ENCODE results near the gene HTRA3.

Gene HTRA3

GRCh38 chr4:8274765-8275547, 5.4 kb downstream of the HTRA3 start:
- Histone ChIP-seq H3K36me3 (ENCODE audit: control insufficient read depth in 2 of 2, insufficient read depth in 2 of 2, low read length in 2 of 2) (no peaks in the 10 kb centered on the region), H3K27ac (ENCODE audit: low read depth in 2 of 2, low read length in 2 of 2) (no peak overlapping the region), H3K4me3 (ENCODE audit: low read length in 2 of 2) (no peak overlapping the region), H3K9me3 (ENCODE audit: control insufficient read depth in 2 of 2, low read length in 2 of 2) (no peaks in the 10 kb centered on the region), H3K4me1 (ENCODE audit: control insufficient read depth in 2 of 2, insufficient read depth in 2 of 2, low read length in 2 of 2) (peaks cover 6 to 16% of the 10 kb centered on the region in 2 donors), H3K9ac (ENCODE audit: low read depth in 1 of 2, low read length in 2 of 2) (no peak overlapping the region), H3K27me3 (ENCODE audit: control insufficient read depth in 2 of 2, insufficient read depth in 2 of 2, low read length in 2 of 2) (peaks cover 0 to 6% of the 10 kb centered on the region in 2 donors)

- Histone ChIP-seq H3K4me3 (ENCODE audit: low read length in 2 of 2) (no peak overlapping the region), H3K9me3 (ENCODE audit: control insufficient read depth in 2 of 2, low read length in 2 of 2) (no peaks in the 10 kb centered on the region), H3K36me3 (ENCODE audit: control insufficient read depth in 2 of 2, insufficient read depth in 2 of 2, low read length in 2 of 2) (no peaks in the 10 kb centered on the region), H3K9ac (ENCODE audit: low read depth in 1 of 2, low read length in 2 of 2) (no peak overlapping the region), H3K27ac (ENCODE audit: low read depth in 2 of 2, low read length in 2 of 2) (no peak overlapping the region), H3K4me1 (ENCODE audit: control insufficient read depth in 2 of 2, insufficient read depth in 2 of 2, low read length in 2 of 2) (peaks cover 6 to 16% of the 10 kb centered on the region in 2 donors), H3K27me3 (ENCODE audit: control insufficient read depth in 2 of 2, insufficient read depth in 2 of 2, low read length in 2 of 2) (peaks cover 0 to 6% of the 10 kb centered on the region in 2 donors)
Measured at GRCh38 chr4:8275548-8275910, 6.0 kb downstream of the HTRA3 start.

- Histone ChIP-seq H3K27me3 (ENCODE audit: control insufficient read depth in 2 of 2, insufficient read depth in 2 of 2, low read length in 2 of 2) (peaks cover 0 to 6% of the 10 kb centered on the region in 2 donors), H3K4me3 (ENCODE audit: low read length in 2 of 2) (no peak overlapping the region), H3K9ac (ENCODE audit: low read depth in 1 of 2, low read length in 2 of 2) (no peak overlapping the region), H3K9me3 (ENCODE audit: control insufficient read depth in 2 of 2, low read length in 2 of 2) (no peaks in the 10 kb centered on the region), H3K27ac (ENCODE audit: low read depth in 2 of 2, low read length in 2 of 2) (no peak overlapping the region), H3K4me1 (ENCODE audit: control insufficient read depth in 2 of 2, insufficient read depth in 2 of 2, low read length in 2 of 2) (peaks cover 6 to 16% of the 10 kb centered on the region in 2 donors), H3K36me3 (ENCODE audit: control insufficient read depth in 2 of 2, insufficient read depth in 2 of 2, low read length in 2 of 2) (no peaks in the 10 kb centered on the region)
Measured at GRCh38 chr4:8276358-8277240, 7.0 kb downstream of the HTRA3 start.

GRCh38 chr4:8277356-8278008, 7.9 kb downstream of the HTRA3 start:
- Histone ChIP-seq H3K4me1 (ENCODE audit: control insufficient read depth in 2 of 2, insufficient read depth in 2 of 2, low read length in 2 of 2) (peaks cover 6 to 16% of the 10 kb centered on the region in 2 donors), H3K36me3 (ENCODE audit: control insufficient read depth in 2 of 2, insufficient read depth in 2 of 2, low read length in 2 of 2) (no peaks in the 10 kb centered on the region), H3K4me3 (ENCODE audit: low read length in 2 of 2) (no peak overlapping the region), H3K27me3 (ENCODE audit: control insufficient read depth in 2 of 2, insufficient read depth in 2 of 2, low read length in 2 of 2) (peaks cover 0 to 6% of the 10 kb centered on the region in 2 donors), H3K9ac (ENCODE audit: low read depth in 1 of 2, low read length in 2 of 2) (no peak overlapping the region), H3K27ac (ENCODE audit: low read depth in 2 of 2, low read length in 2 of 2) (no peak overlapping the region), H3K9me3 (ENCODE audit: control insufficient read depth in 2 of 2, low read length in 2 of 2) (no peaks in the 10 kb centered on the region)

GRCh38 chr4:8278009-8278395, 8.4 kb downstream of the HTRA3 start:
- H3K4me1 ChIP-seq (ENCODE audit: control insufficient read depth in 2 of 2, insufficient read depth in 2 of 2, low read length in 2 of 2): peaks cover 6 to 16% of the 10 kb centered on the region in 2 donors

GRCh38 chr4:8278421-8279287, 9.1 kb downstream of the HTRA3 start:
- Histone ChIP-seq H3K27ac (ENCODE audit: low read depth in 2 of 2, low read length in 2 of 2) (no peak overlapping the region), H3K36me3 (ENCODE audit: control insufficient read depth in 2 of 2, insufficient read depth in 2 of 2, low read length in 2 of 2) (no peaks in the 10 kb centered on the region), H3K9ac (ENCODE audit: low read depth in 1 of 2, low read length in 2 of 2) (no peak overlapping the region), H3K4me1 (ENCODE audit: control insufficient read depth in 2 of 2, insufficient read depth in 2 of 2, low read length in 2 of 2) (peaks cover 6 to 16% of the 10 kb centered on the region in 2 donors), H3K9me3 (ENCODE audit: control insufficient read depth in 2 of 2, low read length in 2 of 2) (no peaks in the 10 kb centered on the region), H3K27me3 (ENCODE audit: control insufficient read depth in 2 of 2, insufficient read depth in 2 of 2, low read length in 2 of 2) (peaks cover 0 to 6% of the 10 kb centered on the region in 2 donors), H3K4me3 (ENCODE audit: low read length in 2 of 2) (no peak overlapping the region)

More at GRCh38 chr4:8278009-8278395, 8.4 kb downstream of the HTRA3 start:
- Histone ChIP-seq H3K9ac (ENCODE audit: low read depth in 1 of 2, low read length in 2 of 2) (no peak overlapping the region), H3K9me3 (ENCODE audit: control insufficient read depth in 2 of 2, low read length in 2 of 2) (no peaks in the 10 kb centered on the region), H3K27ac (ENCODE audit: low read depth in 2 of 2, low read length in 2 of 2) (no peak overlapping the region), H3K27me3 (ENCODE audit: control insufficient read depth in 2 of 2, insufficient read depth in 2 of 2, low read length in 2 of 2) (peaks cover 0 to 6% of the 10 kb centered on the region in 2 donors), H3K4me3 (ENCODE audit: low read length in 2 of 2) (no peak overlapping the region), H3K36me3 (ENCODE audit: control insufficient read depth in 2 of 2, insufficient read depth in 2 of 2, low read length in 2 of 2) (no peaks in the 10 kb centered on the region)

GRCh38 chr4:8279321-8280157, 10.0 kb downstream of the HTRA3 start:
- H3K27ac ChIP-seq (ENCODE audit: low read depth in 2 of 2, low read length in 2 of 2): no peak overlapping the region
- peaks cover 6 to 11% of the 10 kb centered on the region in 2 donors for H3K4me1 ChIP-seq (ENCODE audit: control insufficient read depth in 2 of 2, insufficient read depth in 2 of 2, low read length in 2 of 2)
- peaks cover 0 to 6% of the 10 kb centered on the region in 2 donors for H3K27me3 ChIP-seq (ENCODE audit: control insufficient read depth in 2 of 2, insufficient read depth in 2 of 2, low read length in 2 of 2)
- H3K9me3 ChIP-seq (ENCODE audit: control insufficient read depth in 2 of 2, low read length in 2 of 2): no peaks in the 10 kb centered on the region
- H3K4me3 ChIP-seq (ENCODE audit: low read length in 2 of 2): no peak overlapping the region
- no peak overlapping the region for H3K9ac ChIP-seq (ENCODE audit: low read depth in 1 of 2, low read length in 2 of 2)
- H3K36me3 ChIP-seq (ENCODE audit: control insufficient read depth in 2 of 2, insufficient read depth in 2 of 2, low read length in 2 of 2): no peaks in the 10 kb centered on the region

GRCh38 chr4:8280158-8280875, 10.8 kb downstream of the HTRA3 start:
- H3K36me3 ChIP-seq (ENCODE audit: control insufficient read depth in 2 of 2, insufficient read depth in 2 of 2, low read length in 2 of 2): no peaks in the 10 kb centered on the region
- H3K4me1 ChIP-seq (ENCODE audit: control insufficient read depth in 2 of 2, insufficient read depth in 2 of 2, low read length in 2 of 2): peaks cover 3 to 10% of the 10 kb centered on the region in 2 donors
- H3K27ac ChIP-seq (ENCODE audit: low read depth in 2 of 2, low read length in 2 of 2): no peak overlapping the region
- H3K27me3 ChIP-seq (ENCODE audit: control insufficient read depth in 2 of 2, insufficient read depth in 2 of 2, low read length in 2 of 2): peaks cover 0 to 6% of the 10 kb centered on the region in 2 donors
- no peak overlapping the region for H3K9ac ChIP-seq (ENCODE audit: low read depth in 1 of 2, low read length in 2 of 2)
- no peaks in the 10 kb centered on the region for H3K9me3 ChIP-seq (ENCODE audit: control insufficient read depth in 2 of 2, low read length in 2 of 2)
- no peak overlapping the region for H3K4me3 ChIP-seq (ENCODE audit: low read length in 2 of 2)

Measured in mucosa of rectum (tissue), 2 donors.